Right lobe of liver (tissue), 4 donors: ENCODE data around the gene DCXR.

Experiments used
- CTCF ChIP-seq, 4 donors: fragments of 200-600 bp in 3 of 4; fragments of 450-650 bp in 1 of 4; IDR thresholded peaks; one replicate each; pipeline versions ENCODE4 v1.5.1 to v1.8.0; 2016 to 2022; ENCODE audit warnings: antibody characterized with exemption in 4 of 4, mild to moderate bottlenecking in 2 of 4
- POLR2A ChIP-seq: fragments of 450-650 bp; IDR thresholded peaks from one replicate; pipeline ENCODE4 v1.6.1; 2017; ENCODE audit warnings: antibody characterized with exemption, mild to moderate bottlenecking
- donor health status: DM: no; HTN: no; CAD: no.
- donor health status: DM: no; HTN: no; CAD: no.
- donor health status: DM: no; HTN: yes; CAD: no.

GRCh38 chr17:82001571-82002056 is 35.9 kb downstream of the DCXR start:
- no peak for TF ChIP-seq POLR2A
- no peak for TF ChIP-seq CTCF (IDR thresholded peaks at IDR 0.05)
